Stimulated activated CD8-positive, alpha-beta memory T cell treated with anti-CD3 and anti-CD28 coated beads, Interleukin-15, amount 100 ng/mL, for 1 hour (primary cell): Measurements from ENCODE around the gene KCNJ15.
"Not testable (repeated sequence)": the region's sequence is repeated elsewhere in the genome, so short reads cannot be mapped to it uniquely, and the experiment has no call there.

ENCODE experiments used
- DNase-seq: peaks from one replicate; pipeline ENCODE4 v3.0.0-alpha.2; 2020; ENCODE audit warnings: low read depth

KCNJ15 gene

DNA sequence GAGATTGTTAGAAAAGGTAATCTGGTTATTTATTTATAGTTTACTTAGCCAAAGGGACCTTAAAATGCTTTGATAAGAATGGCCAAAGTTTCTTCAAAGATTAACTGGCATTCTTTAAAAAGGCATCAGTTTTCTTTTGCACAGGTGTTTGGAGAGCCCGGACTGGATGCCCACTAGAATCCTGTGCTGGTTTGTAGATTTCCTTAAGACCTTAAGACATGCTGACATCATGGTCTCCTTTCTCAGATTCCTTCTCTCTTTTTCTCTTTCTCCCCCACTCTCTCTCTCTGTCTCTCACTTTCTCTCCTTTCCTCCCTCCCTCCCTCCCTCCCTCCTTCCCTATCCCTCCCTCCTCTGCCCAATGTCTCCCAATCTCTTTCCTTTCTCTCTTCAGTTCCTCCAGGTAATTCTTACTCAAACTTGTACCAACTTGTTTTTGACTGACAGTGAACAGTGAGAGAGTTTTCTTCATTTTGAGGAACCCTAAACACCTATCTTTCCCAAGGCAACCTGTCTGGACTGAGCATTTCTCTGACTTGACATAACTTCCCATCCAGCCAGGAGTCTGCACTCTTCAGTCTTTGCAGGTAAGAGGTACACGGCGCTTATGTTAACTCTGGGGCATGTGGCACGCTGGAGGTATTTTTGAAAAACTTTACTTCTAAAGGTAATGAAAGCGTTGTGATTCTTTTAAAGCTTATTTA is at the start of gene KCNJ15:
KCNJ15 (plus strand) TSS at position 393 of the 704 bp plus-strand sequence. CDS start 42,271 bp downstream, outside the sequence.
- no peak for DNase-seq

DNA sequence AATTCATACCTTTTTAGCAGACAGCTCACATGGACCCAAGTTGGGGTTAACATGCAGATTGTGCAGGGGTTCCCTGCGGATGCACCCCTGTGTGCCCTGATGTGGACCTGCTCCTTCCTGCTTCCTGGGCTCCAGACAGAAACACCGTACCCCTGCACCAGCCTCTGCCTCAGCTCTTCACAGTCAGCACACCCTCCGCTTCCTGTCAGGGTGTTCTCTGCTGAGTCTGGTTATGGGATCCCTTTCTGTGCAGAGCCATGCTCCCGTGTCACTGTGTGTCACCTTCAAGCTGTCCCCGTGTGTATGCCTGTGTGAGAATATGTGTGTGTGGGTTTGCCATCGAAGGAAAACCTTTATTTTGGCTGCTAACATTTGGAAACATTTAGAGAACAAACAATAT is 48.7 kb upstream of the KCNJ15 start:
- DNase-seq: no peak

DNA sequence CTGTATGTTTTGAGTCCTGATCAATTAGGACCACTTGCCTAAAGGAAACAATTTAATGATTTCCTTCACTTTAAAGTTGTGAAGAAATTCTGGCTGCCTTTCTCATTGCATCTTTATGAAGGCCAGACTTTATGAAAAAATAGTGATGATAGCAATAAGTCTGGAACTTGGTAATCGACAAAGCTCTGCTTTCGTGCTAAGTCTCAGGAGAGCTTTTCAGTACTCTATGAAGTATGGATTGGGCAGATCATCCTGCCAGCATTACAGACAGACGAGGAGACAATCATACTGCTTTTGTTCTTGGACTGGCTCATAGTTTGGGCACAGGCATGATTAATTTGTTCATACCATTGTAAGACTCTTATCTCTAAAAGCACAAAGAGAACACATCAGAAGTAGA is 45.5 kb upstream of the KCNJ15 start:
- no peak for DNase-seq

DNA sequence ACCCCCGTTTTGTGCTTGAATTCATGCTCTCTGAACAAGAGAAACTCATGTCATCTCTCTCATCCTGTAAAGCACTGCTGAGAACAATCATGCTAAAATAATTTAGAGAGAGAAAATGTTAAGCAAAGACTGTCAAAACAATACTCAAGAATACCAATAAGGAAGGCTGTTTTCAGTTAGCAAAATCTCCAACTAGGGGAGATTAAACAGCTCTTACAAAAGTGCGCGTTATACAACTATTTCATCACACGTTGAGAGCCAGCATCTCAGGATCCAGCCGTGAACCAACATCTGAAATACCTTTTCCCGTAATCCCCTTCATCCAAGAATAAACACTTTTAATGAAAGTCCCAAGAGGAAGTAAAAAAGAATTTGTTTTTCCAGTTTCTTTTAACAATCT is 44.1 kb upstream of the KCNJ15 start:
- no peak for DNase-seq

DNA sequence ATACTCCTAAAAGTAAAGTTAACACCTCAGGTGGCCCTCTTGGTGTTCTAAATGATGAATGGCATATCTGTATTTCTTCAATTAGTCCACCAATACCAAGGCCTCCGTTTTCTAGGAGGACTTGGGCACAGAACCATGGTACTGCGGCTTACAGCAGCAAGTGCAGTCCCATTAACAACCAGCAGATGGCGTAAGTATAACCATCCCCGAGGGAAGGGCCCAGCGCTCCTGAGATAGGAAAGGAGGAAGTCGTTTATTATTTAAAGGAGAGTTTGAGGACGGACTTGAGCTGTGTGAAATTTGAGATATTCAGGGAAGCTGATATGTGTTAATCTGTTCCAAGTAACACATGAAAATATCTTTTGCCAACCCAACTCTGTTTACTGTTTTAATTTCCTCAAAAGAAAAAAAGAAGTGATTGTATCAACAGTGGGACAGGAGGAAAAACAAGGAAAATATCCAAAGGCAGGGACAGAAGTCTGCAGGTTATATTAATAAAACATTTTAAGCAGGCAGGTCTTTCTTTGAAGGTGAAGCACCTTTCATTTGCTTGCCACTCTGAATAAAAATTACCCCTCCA is 37.7 kb upstream of the KCNJ15 start:
- DNase-seq: peak; percentile 37

DNA sequence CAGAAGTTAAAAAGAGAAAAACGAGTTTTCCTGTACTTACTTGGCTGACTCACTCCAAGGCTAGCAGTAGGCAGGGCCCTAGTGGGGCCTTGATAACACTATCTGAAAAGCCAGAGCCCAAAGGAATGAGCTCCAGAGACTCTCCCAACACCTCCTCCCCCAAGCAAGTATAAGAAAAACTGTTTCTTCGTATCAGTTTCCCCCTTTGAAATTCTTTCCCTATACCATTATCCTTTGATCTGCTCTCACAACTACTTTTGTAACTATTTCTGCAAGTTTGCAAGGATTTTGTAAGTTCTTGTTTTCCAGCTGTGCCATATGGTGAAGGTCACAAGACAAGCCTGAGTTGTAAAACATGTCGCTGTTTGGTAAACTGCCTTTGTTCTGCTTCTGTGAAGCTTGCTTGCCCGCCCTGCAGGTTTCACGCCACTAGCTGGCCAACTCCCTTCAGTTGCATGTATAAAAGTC is 36.5 kb upstream of the KCNJ15 start:
- DNase-seq: no peak

DNA sequence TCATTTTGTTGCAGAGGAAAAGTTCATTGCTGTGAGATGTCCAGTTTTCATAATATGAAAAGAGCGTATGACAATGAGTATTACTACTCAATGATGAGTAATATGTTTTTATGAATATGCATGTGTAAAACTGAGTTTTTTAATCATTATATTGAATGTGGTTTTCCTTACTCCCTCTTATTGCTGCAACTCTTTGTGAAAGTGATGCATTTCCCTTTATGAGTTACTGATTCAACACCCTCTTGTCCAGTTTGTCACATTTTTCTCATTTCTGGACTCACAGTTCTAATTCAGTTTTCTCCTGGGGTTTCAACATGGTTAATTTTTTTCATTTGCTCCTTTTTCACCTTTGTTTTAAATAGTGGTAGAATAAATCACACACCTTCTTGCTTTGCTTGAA is 35.2 kb upstream of the KCNJ15 start:
- DNase-seq: no peak

DNA sequence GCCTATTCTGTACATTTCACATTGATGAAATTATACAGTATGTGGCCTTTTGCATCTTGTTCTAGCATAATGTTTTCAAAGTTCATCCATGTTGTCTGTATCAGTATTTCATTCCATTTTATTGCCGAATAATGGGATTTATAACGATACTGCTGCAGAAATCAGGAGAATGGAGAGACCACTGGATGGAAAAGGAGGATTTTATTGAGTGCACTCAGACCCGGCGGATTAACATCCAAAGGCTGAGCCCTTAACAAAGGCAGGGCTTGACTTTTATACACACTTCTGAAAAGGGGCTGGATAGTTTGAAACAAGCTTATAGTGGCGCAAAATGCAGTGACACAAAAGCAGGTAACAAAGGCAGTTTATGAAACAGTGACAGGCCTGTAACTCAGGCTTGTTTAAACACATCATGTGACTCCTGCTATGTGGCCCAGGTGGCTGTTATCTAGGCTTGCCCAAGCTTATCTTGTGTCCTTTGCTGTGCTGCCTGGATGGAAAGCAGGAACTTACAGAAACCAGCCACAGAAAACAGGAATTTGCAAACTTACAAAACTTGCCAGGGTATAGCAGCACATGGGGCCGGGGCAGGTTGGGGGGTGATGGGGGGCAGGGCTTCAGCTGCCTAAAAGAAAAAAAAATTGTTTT is 32.8 kb upstream of the KCNJ15 start:
- no peak for DNase-seq

DNA sequence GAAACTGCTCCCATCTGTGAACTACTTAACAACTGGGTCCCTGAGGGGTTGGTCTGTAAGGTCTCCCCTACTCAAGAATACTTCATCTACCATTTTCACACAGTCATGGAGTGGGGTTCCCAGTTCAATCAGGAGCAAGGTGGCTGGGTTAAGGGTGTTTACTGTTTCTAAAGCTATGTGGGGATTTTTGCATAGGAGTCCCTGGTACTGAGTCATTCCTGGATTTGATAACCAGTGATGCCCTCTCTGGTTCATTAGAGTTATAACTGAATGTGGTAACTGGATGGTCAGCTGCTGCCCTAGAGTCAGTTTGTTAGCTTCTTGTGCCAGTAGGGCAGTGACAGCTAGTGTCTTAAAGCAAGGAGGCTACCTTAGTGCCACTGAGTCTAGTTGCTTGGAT is 29.4 kb upstream of the KCNJ15 start:
- DNase-seq: no peak

DNA sequence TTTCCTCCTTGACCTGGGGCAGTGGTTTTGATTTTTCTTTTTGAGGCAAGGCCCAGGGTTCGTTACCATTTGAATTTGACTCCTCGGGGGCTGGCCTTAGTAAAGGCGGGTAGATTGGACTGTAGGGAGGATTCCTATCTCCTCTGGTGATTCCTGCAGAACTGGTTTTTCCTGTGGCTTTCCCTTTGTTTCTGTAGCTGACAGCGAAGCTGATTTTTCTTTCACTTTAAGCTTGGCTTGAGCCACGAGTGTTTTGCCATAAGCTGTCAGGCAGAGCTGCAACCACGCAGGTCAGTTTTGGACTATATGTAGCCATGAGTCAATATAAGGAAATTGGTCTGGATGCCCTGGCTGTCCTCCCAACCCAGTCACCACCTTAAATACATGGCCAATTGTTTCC is 28.7 kb upstream of the KCNJ15 start:
- no peak for DNase-seq

DNA sequence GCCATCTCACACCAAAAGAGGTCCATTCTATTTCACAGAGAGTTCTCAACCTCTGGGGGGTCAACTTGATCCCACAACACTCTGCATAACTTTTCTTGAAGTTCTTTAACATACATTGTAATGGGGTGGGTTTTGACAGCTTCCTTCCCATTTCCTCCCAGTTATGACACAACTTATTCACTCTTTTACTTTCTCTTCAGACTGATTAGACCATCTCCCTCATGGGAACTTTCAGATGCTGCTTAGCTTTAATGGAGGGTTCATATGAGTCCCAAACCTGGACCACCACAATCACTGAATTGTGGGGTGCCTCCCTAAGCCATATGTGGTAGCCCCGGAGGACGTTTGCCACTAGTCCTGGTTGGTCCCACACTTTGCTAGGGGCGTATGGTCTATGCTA is 28.3 kb upstream of the KCNJ15 start:
- DNase-seq: no peak

DNA sequence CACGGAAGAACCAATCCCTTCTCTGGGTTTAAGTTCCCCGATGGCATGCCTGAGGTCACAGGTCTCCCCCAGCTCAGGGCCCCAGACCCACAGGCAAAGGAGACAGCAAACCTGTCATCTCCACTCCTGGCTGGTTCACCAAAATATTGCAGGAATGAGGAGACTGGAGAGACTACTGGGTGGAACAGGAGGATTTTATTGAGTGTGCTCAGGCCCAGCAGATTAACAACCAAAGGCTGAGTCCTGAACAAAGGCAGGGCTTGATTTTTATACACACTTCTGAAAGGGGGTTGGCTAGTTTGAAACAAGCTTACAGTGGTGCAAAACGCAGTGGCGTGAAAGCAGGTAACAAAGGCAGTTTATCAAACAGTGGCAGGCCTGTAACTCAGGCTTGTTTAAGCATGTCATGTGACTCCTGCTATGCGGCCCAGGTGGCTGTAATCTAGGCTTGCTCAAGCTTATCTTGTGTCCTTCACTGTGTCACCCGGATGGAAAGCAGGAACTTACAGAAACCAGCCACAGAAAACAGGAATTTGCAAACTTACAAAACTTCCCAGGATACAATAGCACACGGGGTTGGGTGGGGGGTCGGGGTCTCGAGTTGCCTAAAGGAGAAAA is 27.4 kb upstream of the KCNJ15 start:
- DNase-seq: no peak

DNA sequence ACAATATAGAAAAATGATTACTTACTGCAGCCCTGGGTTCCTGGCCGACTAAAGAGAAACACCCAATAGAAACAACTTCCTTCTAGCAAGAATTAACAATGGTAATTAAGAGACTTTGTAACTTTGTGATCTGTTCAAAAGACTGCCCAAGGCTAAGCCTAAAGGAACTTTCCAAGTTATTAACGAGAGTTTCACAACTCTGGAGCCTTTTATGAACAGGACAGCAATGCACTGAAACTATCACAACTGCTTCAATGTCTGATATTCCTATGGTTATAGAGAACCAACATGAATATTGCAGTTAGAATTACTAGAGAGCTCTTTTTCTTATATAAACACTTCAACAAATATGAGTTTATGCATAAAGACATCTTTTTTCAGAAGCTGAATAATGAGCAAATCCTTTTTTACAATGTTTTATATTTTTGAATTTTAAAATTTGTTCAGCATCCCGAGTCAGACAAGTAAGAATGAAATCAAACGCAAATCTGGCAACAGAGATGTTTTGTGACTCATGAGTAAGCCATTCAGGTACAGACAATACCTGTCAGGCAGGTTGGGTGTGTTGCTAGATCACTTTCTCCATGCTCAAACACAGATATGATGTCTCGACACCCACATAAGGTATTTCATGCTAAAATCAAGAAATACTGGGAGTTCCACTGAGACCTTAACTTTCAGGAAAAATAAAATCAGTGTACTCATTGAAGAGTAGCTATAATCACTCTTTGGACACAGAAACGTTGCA is 22.2 kb upstream of the KCNJ15 start:
- DNase-seq: no peak

DNA sequence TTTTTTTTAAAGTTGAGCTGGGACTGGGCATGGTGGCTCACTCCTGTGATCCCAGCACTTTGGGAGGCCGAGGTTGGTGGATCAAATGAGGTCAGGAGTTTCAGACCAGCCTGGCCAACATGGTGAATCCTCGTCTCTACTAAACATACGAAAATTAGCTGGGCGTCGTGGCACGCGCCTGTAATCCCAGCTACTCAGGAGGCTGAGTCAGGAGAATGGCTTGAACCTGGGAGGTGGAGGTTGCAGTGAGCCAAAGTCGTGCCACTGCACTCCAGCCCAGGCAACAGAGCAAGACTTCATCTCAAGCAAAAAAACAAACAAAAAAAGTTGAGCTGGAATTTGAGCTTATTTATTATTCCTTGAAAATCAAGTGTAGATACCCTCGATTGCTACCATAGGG is 21.5 kb upstream of the KCNJ15 start:
- DNase-seq: not testable (repeated sequence)

DNA sequence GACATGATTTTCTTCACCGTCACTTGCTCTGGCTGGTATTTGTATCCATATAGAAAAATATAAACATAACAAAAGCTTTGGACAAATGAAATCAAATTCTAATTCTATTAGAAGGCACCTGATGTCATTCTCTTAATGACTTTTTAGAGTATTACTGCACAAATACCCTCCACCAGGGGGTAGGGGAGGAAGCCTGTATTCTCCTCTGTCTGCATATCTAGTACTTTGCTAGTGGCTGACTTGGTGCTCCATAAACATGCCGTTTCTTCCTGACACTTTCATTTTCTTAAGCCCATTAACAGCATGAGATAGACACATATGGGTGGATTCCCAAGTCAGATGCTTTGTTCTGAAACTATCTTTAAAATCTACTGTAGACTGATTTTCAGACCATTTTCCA is 20.6 kb upstream of the KCNJ15 start:
- no peak for DNase-seq

DNA sequence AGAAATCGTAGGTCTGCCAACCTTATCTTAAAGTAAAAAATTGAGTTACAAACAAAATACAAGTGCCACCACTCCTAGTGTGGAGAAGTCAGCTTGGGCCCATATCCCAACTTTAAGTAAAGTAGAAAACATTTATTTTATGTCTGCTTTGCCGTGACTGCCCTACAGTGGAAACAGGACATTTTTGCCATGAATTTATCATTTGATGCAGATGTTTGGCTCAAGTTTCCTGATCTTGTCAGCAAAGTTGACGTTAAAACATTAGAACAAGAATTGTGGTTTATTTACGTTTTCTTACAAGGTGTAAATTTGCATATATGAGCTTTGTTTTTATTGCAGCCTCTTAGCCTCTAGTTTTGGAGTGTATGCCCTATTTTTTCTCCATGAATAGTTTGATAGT is 17.1 kb upstream of the KCNJ15 start:
- no peak for DNase-seq

DNA sequence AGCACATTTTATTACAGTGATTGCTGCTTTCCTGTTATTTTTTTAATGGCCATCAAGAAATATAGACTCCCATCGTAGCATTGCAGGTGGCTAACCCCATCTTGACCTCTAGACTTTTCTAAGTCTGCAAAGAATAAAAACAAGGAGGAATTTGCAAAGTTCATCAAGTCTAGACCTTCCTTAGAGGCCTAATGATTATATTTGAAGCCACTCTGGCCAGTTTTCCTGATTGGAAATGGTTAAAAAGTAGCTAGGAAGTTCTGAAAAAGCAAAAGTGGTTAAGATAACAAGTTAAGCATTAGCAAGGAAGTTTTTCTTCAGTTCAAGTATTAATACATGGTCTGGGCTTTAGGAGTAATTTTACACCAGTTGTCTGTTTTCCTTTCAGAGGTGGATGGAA is 16.7 kb upstream of the KCNJ15 start:
- DNase-seq: no peak

DNA sequence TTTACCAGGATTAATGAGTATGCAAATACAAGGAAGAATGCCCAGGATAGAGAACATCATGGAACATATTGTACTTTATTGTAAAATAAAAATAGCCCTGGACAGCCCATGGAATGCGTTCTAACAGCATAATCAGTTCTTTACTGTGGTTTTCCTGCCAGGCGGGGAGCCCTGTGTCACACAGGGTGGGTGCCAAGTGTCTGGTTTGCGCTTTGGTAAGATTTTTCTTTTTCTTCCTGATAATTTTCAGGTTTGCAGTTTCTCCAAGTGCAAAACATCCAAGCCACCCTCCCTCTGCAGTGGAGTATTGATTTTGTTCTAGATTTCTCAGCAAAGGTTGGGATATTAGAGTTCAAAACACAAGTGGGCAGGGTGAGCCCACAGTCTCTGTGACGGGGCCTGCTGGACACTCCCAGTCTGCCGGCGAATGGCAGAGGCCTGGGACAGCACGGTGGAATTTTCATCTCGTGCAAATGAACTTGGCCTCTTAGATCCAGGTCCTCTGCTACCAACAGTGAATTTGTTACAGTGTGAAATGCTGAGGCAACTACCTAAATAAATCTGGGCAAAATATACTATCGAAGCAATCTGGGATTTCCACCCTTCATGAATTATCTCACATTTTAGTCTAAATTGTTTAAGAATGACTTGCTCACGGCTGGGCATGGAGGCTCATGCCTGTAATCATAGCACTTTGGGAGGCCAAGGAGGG is 15.6 kb upstream of the KCNJ15 start:
- DNase-seq: no peak

DNA sequence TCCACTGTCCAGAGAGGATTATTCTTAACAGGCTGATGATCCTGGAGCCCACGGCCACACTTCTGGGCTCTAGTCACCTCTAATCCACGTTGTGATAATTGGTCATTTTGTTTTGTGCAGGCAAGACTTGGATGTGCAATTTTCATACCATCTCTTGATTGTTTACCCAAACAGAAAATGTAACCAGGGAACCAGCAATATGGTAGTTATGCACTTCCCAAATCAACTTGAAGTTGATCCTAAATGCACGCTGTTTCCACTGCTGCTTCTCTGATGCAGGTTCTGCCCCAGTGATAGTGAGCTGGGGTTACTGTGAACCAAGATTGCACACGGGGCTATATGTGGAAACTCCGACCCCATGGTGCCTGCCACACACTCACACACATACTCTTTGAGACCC is 14.7 kb upstream of the KCNJ15 start:
- no peak for DNase-seq

DNA sequence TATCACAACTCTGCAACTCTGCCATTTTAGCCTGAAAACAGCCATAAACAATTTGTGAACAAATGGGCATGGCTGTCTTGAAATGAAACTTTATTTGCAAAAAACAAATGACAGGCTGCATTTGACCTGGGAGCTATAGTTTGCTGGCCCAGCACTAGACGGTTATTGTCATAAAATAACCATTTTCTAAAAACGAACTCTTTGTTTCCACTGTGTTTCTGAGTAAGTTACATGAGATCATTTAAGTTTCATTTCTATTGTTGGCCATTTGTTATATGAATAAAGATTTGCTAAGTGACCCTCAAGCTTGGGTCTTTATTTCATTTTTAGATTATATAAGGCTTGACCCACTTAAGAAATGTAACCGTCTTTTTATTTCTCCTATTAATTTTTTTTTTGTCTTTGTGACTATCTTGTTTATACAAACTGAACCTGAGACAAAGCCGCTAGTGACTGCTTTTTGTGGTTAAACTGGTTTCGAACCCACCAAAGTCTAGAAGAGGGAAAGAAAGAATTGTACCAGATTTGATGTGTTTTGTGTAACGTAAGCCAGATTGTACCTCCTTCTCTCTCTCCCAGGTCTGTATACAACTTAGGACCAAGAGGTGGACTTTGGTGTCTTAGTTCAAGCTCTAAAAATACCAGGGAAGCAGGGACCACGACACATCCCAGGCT is 12.9 kb upstream of the KCNJ15 start:
- DNase-seq: no peak

DNA sequence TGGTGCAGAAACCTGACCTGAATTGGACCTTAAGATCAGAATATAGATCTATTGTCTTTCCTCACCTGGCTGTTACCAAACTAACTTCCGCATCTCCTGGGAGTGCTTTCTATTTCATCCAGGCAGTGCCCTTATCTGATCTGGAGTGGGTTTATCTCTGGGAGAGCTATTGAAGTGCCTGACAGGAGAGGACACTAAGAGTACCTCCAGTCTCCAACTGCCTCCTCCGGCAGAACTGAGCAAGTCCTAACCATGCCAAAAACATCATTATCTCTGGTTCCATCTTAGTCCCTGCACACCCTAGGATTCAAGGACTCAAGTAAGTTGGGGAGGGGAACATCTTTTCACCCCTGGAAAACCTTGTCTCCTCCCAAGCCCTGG is 12.4 kb upstream of the KCNJ15 start:
- no peak for DNase-seq
